Measurements from ENCODE around the gene FAM20B. TPM values are rescaled to one million over a fixed set of nuclear protein-coding genes. Genes with fewer than 3 reads are reported as not detected.

Gene FAM20B
- total RNA-seq, 1 experiment from 2014 or later = 35.4 TPM

- H2BK15ac ChIP-seq (ENCODE audit: low read depth, low read length) = no peak overlapping the region
- H3K23me2 ChIP-seq (ENCODE audit: insufficient read length, low read depth, low read length, poor library complexity, severe bottlenecking) = no peaks in the 10 kb centered on the region
- H3K79me2 ChIP-seq (ENCODE audit: insufficient read depth, low read length) = no peaks in the 10 kb centered on the region
- H2AFZ ChIP-seq (ENCODE audit: low read length) = no peak overlapping the region
- no peak overlapping the region for H3K27ac Mint-ChIP-seq
- H3K18ac ChIP-seq (ENCODE audit: insufficient read length, low read depth, low read length) = no peak overlapping the region
- H2AK5ac ChIP-seq (ENCODE audit: insufficient read length, low read length) = no peak overlapping the region
- no peak overlapping the region for H3K9ac ChIP-seq (ENCODE audit: extremely low read depth, insufficient read length, low read length)
- no peak overlapping the region for H3T11ph ChIP-seq (ENCODE audit: low read length)
- H3K9me3 Mint-ChIP-seq = no peaks in the 10 kb centered on the region
- no peaks in the 10 kb centered on the region for H3K79me1 ChIP-seq (ENCODE audit: insufficient read depth, low read depth, low read length, poor library complexity, severe bottlenecking)
- H3K4ac ChIP-seq (ENCODE audit: low read depth, low read length) = no peak overlapping the region
- peaks cover 3 to 10% of the 10 kb centered on the region in 2 experiments; a peak in 2 of 4 replicates for H3K4me1 Mint-ChIP-seq
- no peaks in the 10 kb centered on the region for H3K27me3 Mint-ChIP-seq (ENCODE audit: low read depth)
- no peak overlapping the region for H4K91ac ChIP-seq (ENCODE audit: insufficient read length, low read depth, low read length)
- no peak overlapping the region for H2BK20ac ChIP-seq (ENCODE audit: low read depth, low read length, poor library complexity, severe bottlenecking)
- no peak overlapping the region for H3K4me2 ChIP-seq (ENCODE audit: insufficient read depth, insufficient read length, low read length)
- no peak for DNase-seq
- no peak overlapping the region for H3K23ac ChIP-seq (ENCODE audit: insufficient read length, low read depth, low read length)
- H3K9me3 ChIP-seq (ENCODE audit: control insufficient read depth, low read depth, low read length) = no peaks in the 10 kb centered on the region
- H2BK12ac ChIP-seq (ENCODE audit: insufficient read length, low read depth, low read length) = no peak overlapping the region
- WGBS (ENCODE audit: extremely low coverage, insufficient read length, low lambda C conversion rate) = no CpG with 5 or more reads among the region's 1 CpG
- no peak for TF ChIP-seq CTCF (conservative IDR thresholded peaks at IDR 0.05)
- H3K36me3 Mint-ChIP-seq (ENCODE audit: insufficient read depth in 1 of 3, low read depth in 3 of 3) = peaks cover 4 to 16% (median 15%) of the 10 kb centered on the region in 3 experiments; a peak in 5 of 7 replicates
- H3K14ac ChIP-seq (ENCODE audit: insufficient read depth, low read length) = no peak overlapping the region
- no peak overlapping the region for H2BK120ac ChIP-seq (ENCODE audit: low read depth, low read length, poor library complexity, severe bottlenecking)
- no peak overlapping the region for H3K27ac ChIP-seq (ENCODE audit: insufficient read length, low read depth, low read length)
- H3K56ac ChIP-seq (ENCODE audit: insufficient read length, low read depth, low read length) = no peak overlapping the region
- no peaks in the 10 kb centered on the region for H3K4me1 ChIP-seq (ENCODE audit: insufficient read depth, low read length)
- H3K4me3 Mint-ChIP-seq = no peak overlapping the region
- H3K27me3 ChIP-seq (ENCODE audit: insufficient read depth, low read length) = no peaks in the 10 kb centered on the region
- H4K20me1 ChIP-seq (ENCODE audit: control insufficient read depth, insufficient read depth, insufficient read length) = no peaks in the 10 kb centered on the region
- no peak overlapping the region for H4K8ac ChIP-seq (replicated peaks; ENCODE audit: insufficient read length, low read depth, low read length)
- H4K5ac ChIP-seq (ENCODE audit: insufficient read length, low read depth, low read length) = no peak overlapping the region
- no peak overlapping the region for H2BK5ac ChIP-seq (ENCODE audit: insufficient read length, low read length)
These were observed 99.2 kb downstream of the FAM20B start for GRCh38 chr1:179124873-179125272.

Other genes starting within 250 kb of the FAM20B start
- gene ANGPTL1, start 154.8 kb upstream of the FAM20B start, total RNA-seq (2021) = not detected in 2 replicates
- gene TOR3A, start 56.2 kb downstream of the FAM20B start, total RNA-seq (2021) = 25.6 and 27.3 TPM in 2 replicates
- gene ABL2, start 203.8 kb downstream of the FAM20B start, total RNA-seq (2021) = 21.2 TPM in 2 replicates

All from H9 (cell line).